ENCODE measurements around the gene SREBF2. TPM values are rescaled to one million over a fixed set of nuclear protein-coding genes. Genes with fewer than 3 reads are reported as not detected.

SREBF2 gene
- total RNA-seq, 2 donors from 2014 or later = 48.3 to 65.3 TPM

DNA sequence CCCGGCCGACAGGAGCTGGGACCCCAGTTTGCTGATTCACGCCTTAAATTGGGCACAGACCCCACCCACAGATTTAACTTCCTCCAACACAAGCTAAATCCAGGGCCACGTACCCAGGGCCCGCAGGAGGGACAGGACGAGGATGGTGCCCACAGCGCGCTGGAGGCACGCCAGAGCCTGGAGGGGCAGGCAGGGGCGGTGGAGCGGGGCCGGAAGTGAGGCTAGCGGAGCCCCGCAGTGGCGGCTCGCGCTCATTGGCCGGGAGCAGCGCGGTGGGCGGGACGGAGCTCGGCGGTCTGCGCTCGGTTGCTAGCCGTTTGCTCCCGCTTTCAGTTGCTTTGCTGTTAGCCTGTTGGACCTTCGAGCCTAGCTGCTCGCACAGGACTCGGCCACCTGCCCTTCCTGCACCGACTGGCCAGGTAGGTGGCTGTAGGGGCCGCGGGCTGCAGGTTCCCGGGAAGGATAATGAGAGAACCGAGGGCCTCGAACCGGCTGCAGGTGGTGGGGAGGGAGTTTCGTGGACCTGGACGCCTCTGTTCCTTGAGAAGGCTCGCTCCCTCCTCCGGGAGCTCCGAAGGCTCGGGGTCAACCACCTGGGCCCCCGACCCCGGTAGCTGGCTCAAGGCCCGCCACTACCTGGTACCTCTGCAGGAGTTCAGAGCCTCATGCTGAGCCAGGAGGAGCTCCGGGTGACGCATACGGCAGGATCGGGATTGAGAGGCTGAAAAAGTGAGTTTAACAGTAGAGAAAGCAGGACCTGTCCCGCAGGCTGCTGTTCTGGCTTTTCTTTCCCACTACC is 32.4 kb upstream of the SREBF2 start, which contains the start of gene CCDC134:
TSS of gene CCDC134 (plus strand) at position 332 of the 799 bp plus-strand sequence. CDS start 8,212 bp downstream, outside the sequence.
- Histone ChIP-seq H3K4me1 (ENCODE audit: control insufficient read depth in 1 of 2, low read depth in 2 of 2) (peaks cover 0 to 11% of the 10 kb centered on the region in 2 donors), H3K27ac (peak within 1 kb of the TSS; percentile 64 to 72), H3K4me3 (peak within 1 kb of the TSS; percentile 81), H3K27me3 (replicated peaks; ENCODE audit: insufficient read depth) (no peaks in the 10 kb centered on the region), H3K36me3 (no peaks in the 10 kb centered on the region), H3K9me3 (no peaks in the 10 kb centered on the region)
- DNase-seq (ENCODE audit: low spot score) = peak; percentile 50
- ATAC-seq (ENCODE audit: insufficient number of reproducible peaks, low FRiP score, low read depth) = peak; percentile 49
- TF ChIP-seq, protein P1, sequence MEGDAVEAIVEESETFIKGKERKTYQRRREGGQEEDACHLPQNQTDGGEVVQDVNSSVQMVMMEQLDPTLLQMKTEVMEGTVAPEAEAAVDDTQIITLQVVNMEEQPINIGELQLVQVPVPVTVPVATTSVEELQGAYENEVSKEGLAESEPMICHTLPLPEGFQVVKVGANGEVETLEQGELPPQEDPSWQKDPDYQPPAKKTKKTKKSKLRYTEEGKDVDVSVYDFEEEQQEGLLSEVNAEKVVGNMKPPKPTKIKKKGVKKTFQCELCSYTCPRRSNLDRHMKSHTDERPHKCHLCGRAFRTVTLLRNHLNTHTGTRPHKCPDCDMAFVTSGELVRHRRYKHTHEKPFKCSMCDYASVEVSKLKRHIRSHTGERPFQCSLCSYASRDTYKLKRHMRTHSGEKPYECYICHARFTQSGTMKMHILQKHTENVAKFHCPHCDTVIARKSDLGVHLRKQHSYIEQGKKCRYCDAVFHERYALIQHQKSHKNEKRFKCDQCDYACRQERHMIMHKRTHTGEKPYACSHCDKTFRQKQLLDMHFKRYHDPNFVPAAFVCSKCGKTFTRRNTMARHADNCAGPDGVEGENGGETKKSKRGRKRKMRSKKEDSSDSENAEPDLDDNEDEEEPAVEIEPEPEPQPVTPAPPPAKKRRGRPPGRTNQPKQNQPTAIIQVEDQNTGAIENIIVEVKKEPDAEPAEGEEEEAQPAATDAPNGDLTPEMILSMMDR (IDR thresholded peaks at IDR 0.05) = no peak

DNA sequence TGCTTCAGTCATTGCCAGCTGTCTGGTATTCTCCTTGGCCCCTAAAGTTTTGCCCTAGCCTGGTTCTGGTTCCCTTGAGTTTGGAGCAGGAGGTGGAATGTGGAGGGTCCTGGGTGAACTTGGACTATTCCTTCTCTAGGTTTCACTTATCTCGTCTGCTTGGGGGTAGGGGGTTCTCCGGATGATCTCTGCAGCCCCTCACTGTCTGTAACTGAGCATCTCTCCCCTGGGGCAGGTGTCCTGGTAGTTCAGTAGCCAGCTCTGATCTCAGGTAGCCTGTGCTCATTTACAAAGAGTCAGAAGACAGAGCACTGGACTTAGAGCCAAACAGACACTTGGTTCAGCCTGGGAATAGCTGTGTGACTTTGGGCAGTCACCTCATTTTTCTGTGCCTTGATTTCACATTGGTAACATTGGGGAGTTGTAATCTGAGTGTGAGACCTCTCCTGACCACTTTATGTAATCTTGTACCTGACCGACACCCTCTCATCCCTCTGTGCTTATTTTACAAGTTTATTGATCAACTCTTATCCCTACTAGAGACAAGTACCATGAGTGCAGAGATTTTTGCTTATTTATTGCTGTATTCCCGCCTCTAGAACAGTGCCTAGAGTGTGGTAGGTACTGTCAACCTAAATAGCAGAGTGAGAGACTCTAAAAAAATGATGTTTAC is 31.6 kb upstream of the SREBF2 start:
- no peak overlapping the region for H3K27ac ChIP-seq
- H3K4me3 ChIP-seq = peak overlapping the region; percentile 81
- H3K4me1 ChIP-seq (ENCODE audit: control insufficient read depth in 1 of 2, low read depth in 2 of 2) = peaks cover 0 to 11% of the 10 kb centered on the region in 2 donors
- no peaks in the 10 kb centered on the region for H3K27me3 ChIP-seq (replicated peaks; ENCODE audit: insufficient read depth)
- no peak for ATAC-seq (ENCODE audit: insufficient number of reproducible peaks, low FRiP score, low read depth)
- no peaks in the 10 kb centered on the region for H3K9me3 ChIP-seq
- DNase-seq (ENCODE audit: low spot score) = no peak
- no peaks in the 10 kb centered on the region for H3K36me3 ChIP-seq
- TF ChIP-seq, protein P1 (IDR thresholded peaks at IDR 0.05) = no peak

DNA sequence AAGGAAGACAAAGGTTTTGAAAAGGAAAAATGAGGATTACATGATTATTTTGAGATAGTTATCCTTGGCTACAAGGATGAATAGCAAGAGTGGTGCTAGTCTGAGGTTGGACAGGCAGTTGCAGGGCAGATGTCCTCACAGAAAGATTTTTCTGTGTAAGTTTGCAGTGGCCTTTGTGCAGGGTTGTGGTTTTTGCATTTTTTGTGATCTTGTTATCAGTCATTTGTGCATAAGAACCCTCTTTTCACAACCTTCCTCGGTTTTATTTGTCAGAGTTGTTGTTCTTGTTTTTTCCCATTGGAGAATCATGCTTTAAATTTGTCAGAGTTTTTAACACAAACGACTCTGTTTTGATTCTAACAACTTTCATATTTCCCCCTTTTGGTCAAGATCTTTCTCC is 31.0 kb upstream of the SREBF2 start:
- H3K36me3 ChIP-seq = no peaks in the 10 kb centered on the region
- no peaks in the 10 kb centered on the region for H3K27me3 ChIP-seq (replicated peaks; ENCODE audit: insufficient read depth)
- ATAC-seq (ENCODE audit: insufficient number of reproducible peaks, low FRiP score, low read depth) (no peak), DNase-seq (ENCODE audit: low spot score) (no peak)
- H3K9me3 ChIP-seq = no peaks in the 10 kb centered on the region
- H3K4me3 ChIP-seq = no peak overlapping the region
- H3K27ac ChIP-seq = no peak overlapping the region
- TF ChIP-seq, protein P1 (IDR thresholded peaks at IDR 0.05) = no peak
- H3K4me1 ChIP-seq (ENCODE audit: control insufficient read depth in 1 of 2, low read depth in 2 of 2) = peaks cover 0 to 11% of the 10 kb centered on the region in 2 donors

DNA sequence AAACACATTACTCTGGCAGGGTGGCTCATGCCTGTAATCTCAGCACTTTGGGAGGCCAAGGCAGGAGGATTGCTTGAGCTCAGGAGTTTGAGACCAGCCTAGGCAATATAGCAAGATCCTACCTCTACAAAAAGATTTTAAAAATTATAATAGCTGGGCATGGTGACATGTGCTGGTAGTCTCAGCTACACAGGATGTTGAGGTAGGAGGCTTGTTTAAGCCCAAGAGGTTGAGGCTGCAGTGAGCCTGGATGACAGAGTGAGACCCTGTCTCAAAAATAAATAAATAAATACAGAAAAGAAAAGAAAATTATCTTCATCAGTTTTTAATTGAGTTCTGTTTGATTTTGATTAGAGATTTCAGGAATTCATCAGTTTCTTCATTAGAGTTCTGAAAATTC is 27.3 kb upstream of the SREBF2 start:
- H3K4me3 ChIP-seq = no peak overlapping the region
- ATAC-seq (ENCODE audit: insufficient number of reproducible peaks, low FRiP score, low read depth) = no peak
- TF ChIP-seq, protein P1 (IDR thresholded peaks at IDR 0.05) = no peak
- no peak for DNase-seq (ENCODE audit: low spot score)
- H3K27me3 ChIP-seq (replicated peaks; ENCODE audit: insufficient read depth) = no peaks in the 10 kb centered on the region
- H3K9me3 ChIP-seq = no peaks in the 10 kb centered on the region
- no peaks in the 10 kb centered on the region for H3K36me3 ChIP-seq
- H3K4me1 ChIP-seq (ENCODE audit: control insufficient read depth in 1 of 2, low read depth in 2 of 2) = peaks cover 0 to 11% of the 10 kb centered on the region in 2 donors
- no peak overlapping the region for H3K27ac ChIP-seq

DNA sequence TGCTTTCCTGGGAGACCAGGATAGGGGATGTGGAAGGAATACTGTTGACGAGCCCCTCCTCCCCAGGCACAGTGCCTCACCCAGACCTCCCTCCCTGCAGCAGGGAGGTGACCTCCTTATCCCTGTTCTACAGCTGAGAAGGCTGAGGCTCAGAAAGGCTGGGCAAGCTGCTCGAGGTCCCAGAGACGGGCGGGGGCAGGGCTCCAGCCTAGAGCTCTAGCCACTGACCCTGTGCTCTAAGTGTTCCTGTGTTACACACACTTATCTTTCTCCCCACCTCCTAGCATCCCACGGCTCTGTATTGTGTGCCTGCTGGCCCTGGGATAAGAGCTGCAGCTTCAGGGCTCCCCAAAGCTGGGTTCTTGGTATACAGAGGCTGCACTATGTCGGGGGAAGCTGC is 24.5 kb upstream of the SREBF2 start:
- no peak for DNase-seq (ENCODE audit: low spot score)
- Histone ChIP-seq H3K9me3 (no peaks in the 10 kb centered on the region), H3K36me3 (no peaks in the 10 kb centered on the region), H3K4me3 (no peak overlapping the region), H3K27ac (no peak overlapping the region), H3K27me3 (replicated peaks; ENCODE audit: insufficient read depth) (no peaks in the 10 kb centered on the region), H3K4me1 (ENCODE audit: control insufficient read depth in 1 of 2, low read depth in 2 of 2) (no peaks in the 10 kb centered on the region)
- TF ChIP-seq, protein P1 (IDR thresholded peaks at IDR 0.05) = no peak
- ATAC-seq (ENCODE audit: insufficient number of reproducible peaks, low FRiP score, low read depth) = no peak
